Neural cell (in vitro differentiated cells): ENCODE data around the gene NHEJ1. TPM values are rescaled to one million over a fixed set of nuclear protein-coding genes. Genes with fewer than 3 reads are reported as not detected.
"Not testable (repeated sequence)": the region's sequence is repeated elsewhere in the genome, so short reads cannot be mapped to it uniquely, and the experiment has no call there.

Source experiments
- H2AFZ ChIP-seq: fragments of 200-600, 300-800 bp; sonication (generic), shearing (Covaris generic); 2 replicates; pipeline ENCODE4 v1.6.0; 2014; ENCODE audit warnings: low read depth, mild to moderate bottlenecking, antibody characterized with exemption, low read length, moderate library complexity
- H3F3A ChIP-seq: fragments of 200-600 bp; shearing (Covaris generic); 2 replicates; pipeline ENCODE4 v1.6.1; 2016; ENCODE audit warnings: mild to moderate bottlenecking, moderate library complexity, mixed read lengths, antibody characterized with exemption, low read length; ENCODE audit not compliant: insufficient read depth, poor library complexity, severe bottlenecking
- H3K27ac ChIP-seq: fragments of 200-600, 300-800 bp; sonication (generic), shearing (Covaris generic); 2 replicates; pipeline ENCODE4 v1.5.1; 2014; ENCODE audit warnings: mild to moderate bottlenecking, low read length, moderate library complexity
- H3K27me3 ChIP-seq: fragments of 300-800, 200-600 bp; sonication (generic), shearing (Covaris generic); 2 replicates; pipeline ENCODE4 v1.6.0; 2014; ENCODE audit warnings: mild to moderate bottlenecking, low read depth, low read length, moderate library complexity; ENCODE audit not compliant: insufficient read depth
- H3K36me3 ChIP-seq: fragments of 300-800, 200-600 bp; sonication (generic), shearing (Covaris generic); 2 replicates; pipeline ENCODE4 v1.5.1; 2014; ENCODE audit warnings: mild to moderate bottlenecking, antibody characterized with exemption, low read length, moderate library complexity; ENCODE audit not compliant: insufficient read depth
- H3K4me2 ChIP-seq: fragments of 300-800, 200-600 bp; sonication (generic), shearing (Covaris generic); 2 replicates; pipeline ENCODE4 v1.6.0; 2014; ENCODE audit warnings: mild to moderate bottlenecking, low read length
- H3K4me3 ChIP-seq: fragments of 300-800, 200-600 bp; sonication (generic), shearing (Covaris generic); 2 replicates; pipeline ENCODE4 v1.5.1; 2014; ENCODE audit warnings: mild to moderate bottlenecking, low read length, moderate library complexity
- H3K79me2 ChIP-seq: fragments of 200-600 bp; shearing (Covaris generic); replicated peaks from 2 replicates; pipeline ENCODE4 v1.6.0; 2014; ENCODE audit warnings: mild to moderate bottlenecking, low read length, moderate library complexity; ENCODE audit not compliant: insufficient read depth
- H3K9ac ChIP-seq: fragments of 300-800, 200-600 bp; sonication (generic), shearing (Covaris generic); 2 replicates; pipeline ENCODE4 v1.6.1; 2016; ENCODE audit warnings: mild to moderate bottlenecking, low read length, mixed read lengths
- H3K9me2 ChIP-seq: fragments of 200-600 bp; shearing (Covaris generic); 2 replicates; pipeline ENCODE4 v1.6.1; 2016; ENCODE audit warnings: mild to moderate bottlenecking, low read length, mixed read lengths; ENCODE audit not compliant: insufficient read depth
- H3K9me3 ChIP-seq: fragments of 200-600, 300-800 bp; sonication (generic), shearing (Covaris generic); 2 replicates; pipeline ENCODE4 v1.6.1; 2016; ENCODE audit warnings: mild to moderate bottlenecking, mixed run types, low read length, moderate library complexity, mixed read lengths
- H4K20me1 ChIP-seq: fragments of 200-600 bp; shearing (Covaris generic); 2 replicates; pipeline ENCODE4 v1.6.1; 2016; ENCODE audit warnings: mild to moderate bottlenecking, mixed run types; ENCODE audit not compliant: insufficient read depth
- EP300 ChIP-seq: fragments of 450-650 bp; conservative IDR thresholded peaks from 2 replicates; pipeline ENCODE4 v1.6.1; 2014; ENCODE audit warnings: antibody characterized with exemption, mild to moderate bottlenecking, moderate library complexity; ENCODE audit not compliant: poor library complexity, severe bottlenecking
- EZH2 ChIP-seq: fragments of 200-600, 300-800 bp; shearing (Covaris generic), sonication (generic); IDR thresholded peaks from 2 replicates; pipeline ENCODE4 v1.6.1; 2014; ENCODE audit warnings: antibody characterized with exemption, low read length, borderline replicate concordance, mild to moderate bottlenecking; ENCODE audit not compliant: insufficient read depth, poor library complexity, severe bottlenecking
- MXI1 ChIP-seq: fragments of 450-650 bp; conservative IDR thresholded peaks from 2 replicates; pipeline ENCODE4 v1.6.1; 2014; ENCODE audit warnings: antibody characterized with exemption, mild to moderate bottlenecking; ENCODE audit not compliant: poor library complexity, severe bottlenecking
- POLR2AphosphoS5 ChIP-seq: IDR thresholded peaks from 2 replicates; pipeline ENCODE4 v1.6.1; 2012
- RAD21 ChIP-seq: fragments of 450-650 bp; conservative IDR thresholded peaks from 2 replicates; pipeline ENCODE4 v1.6.1; 2014; ENCODE audit warnings: antibody characterized with exemption, mild to moderate bottlenecking, moderate library complexity
- SMC3 ChIP-seq: fragments of 450-650 bp; conservative IDR thresholded peaks from 2 replicates; pipeline ENCODE4 v1.6.1; 2014; ENCODE audit warnings: antibody characterized with exemption, mild to moderate bottlenecking, moderate library complexity; ENCODE audit not compliant: poor library complexity
- TAF1 ChIP-seq: IDR thresholded peaks from 2 replicates; pipeline ENCODE4 v1.6.1; 2012; ENCODE audit warnings: low read depth
- polyA plus RNA-seq: library from polyadenylated mRNA; depleted of rRNA; stranded (reverse); fragments of >200 nt; gene quantifications from 2 replicates; pipeline ENCODE4 v1.2.3, GENCODE V29; 2014
- TF ChIP-seq, protein P1 (sequence below): IDR thresholded peaks from 2 replicates; pipeline ENCODE4 v1.6.1; 2012; ENCODE audit warnings: borderline replicate concordance
- TF ChIP-seq, protein P2 (sequence below): fragments of 450-650 bp; IDR thresholded peaks from 2 replicates; pipeline ENCODE4 v1.5.1; 2014; ENCODE audit warnings: antibody characterized with exemption, mild to moderate bottlenecking, moderate library complexity; ENCODE audit not compliant: poor library complexity, severe bottlenecking

Gene NHEJ1
- polyA plus RNA-seq, 1 donor from 2014 or later: 12.7 TPM

DNA sequence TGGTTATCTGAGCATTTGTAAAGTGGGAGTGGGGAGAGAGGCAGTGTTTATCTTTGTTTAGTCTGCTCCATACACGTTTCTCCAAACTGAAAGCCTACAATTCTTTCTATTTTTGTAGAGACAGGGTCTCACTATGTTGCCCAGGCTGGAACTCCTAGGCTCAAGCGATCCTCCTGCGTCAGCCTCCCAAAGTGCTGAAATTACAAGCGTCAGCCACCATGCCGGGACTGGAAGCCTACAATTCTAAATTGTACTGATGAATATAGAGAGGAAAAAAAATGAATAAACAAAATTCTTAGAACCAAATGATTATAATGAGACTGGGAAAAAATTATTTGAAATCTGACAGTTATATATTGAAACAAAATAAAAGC lies 44.5 kb upstream of the NHEJ1 start:
- no peaks in the 10 kb centered on the region for H3K36me3 ChIP-seq
- no peaks in the 10 kb centered on the region for H3F3A ChIP-seq
- H3K4me2 ChIP-seq: no peak overlapping the region
- no peaks in the 10 kb centered on the region for H3K9me2 ChIP-seq
- H3K27me3 ChIP-seq: no peaks in the 10 kb centered on the region
- no peaks in the 10 kb centered on the region for H4K20me1 ChIP-seq
- TF ChIP-seq SMC3 (no peak), POLR2AphosphoS5 (no peak), MXI1 (no peak), EP300 (no peak), EZH2 (no peak), TAF1 (no peak), RAD21 (no peak)
- TF ChIP-seq, protein P1, sequence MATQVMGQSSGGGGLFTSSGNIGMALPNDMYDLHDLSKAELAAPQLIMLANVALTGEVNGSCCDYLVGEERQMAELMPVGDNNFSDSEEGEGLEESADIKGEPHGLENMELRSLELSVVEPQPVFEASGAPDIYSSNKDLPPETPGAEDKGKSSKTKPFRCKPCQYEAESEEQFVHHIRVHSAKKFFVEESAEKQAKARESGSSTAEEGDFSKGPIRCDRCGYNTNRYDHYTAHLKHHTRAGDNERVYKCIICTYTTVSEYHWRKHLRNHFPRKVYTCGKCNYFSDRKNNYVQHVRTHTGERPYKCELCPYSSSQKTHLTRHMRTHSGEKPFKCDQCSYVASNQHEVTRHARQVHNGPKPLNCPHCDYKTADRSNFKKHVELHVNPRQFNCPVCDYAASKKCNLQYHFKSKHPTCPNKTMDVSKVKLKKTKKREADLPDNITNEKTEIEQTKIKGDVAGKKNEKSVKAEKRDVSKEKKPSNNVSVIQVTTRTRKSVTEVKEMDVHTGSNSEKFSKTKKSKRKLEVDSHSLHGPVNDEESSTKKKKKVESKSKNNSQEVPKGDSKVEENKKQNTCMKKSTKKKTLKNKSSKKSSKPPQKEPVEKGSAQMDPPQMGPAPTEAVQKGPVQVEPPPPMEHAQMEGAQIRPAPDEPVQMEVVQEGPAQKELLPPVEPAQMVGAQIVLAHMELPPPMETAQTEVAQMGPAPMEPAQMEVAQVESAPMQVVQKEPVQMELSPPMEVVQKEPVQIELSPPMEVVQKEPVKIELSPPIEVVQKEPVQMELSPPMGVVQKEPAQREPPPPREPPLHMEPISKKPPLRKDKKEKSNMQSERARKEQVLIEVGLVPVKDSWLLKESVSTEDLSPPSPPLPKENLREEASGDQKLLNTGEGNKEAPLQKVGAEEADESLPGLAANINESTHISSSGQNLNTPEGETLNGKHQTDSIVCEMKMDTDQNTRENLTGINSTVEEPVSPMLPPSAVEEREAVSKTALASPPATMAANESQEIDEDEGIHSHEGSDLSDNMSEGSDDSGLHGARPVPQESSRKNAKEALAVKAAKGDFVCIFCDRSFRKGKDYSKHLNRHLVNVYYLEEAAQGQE: no peak
- TF ChIP-seq, protein P2, sequence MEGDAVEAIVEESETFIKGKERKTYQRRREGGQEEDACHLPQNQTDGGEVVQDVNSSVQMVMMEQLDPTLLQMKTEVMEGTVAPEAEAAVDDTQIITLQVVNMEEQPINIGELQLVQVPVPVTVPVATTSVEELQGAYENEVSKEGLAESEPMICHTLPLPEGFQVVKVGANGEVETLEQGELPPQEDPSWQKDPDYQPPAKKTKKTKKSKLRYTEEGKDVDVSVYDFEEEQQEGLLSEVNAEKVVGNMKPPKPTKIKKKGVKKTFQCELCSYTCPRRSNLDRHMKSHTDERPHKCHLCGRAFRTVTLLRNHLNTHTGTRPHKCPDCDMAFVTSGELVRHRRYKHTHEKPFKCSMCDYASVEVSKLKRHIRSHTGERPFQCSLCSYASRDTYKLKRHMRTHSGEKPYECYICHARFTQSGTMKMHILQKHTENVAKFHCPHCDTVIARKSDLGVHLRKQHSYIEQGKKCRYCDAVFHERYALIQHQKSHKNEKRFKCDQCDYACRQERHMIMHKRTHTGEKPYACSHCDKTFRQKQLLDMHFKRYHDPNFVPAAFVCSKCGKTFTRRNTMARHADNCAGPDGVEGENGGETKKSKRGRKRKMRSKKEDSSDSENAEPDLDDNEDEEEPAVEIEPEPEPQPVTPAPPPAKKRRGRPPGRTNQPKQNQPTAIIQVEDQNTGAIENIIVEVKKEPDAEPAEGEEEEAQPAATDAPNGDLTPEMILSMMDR: no peak
- no peaks in the 10 kb centered on the region for H3K79me2 ChIP-seq
- H3K9ac ChIP-seq: no peak overlapping the region
- no peak overlapping the region for H3K27ac ChIP-seq
- H3K4me3 ChIP-seq: no peak overlapping the region
- H3K9me3 ChIP-seq: no peaks in the 10 kb centered on the region
- H2AFZ ChIP-seq: no peak overlapping the region

DNA sequence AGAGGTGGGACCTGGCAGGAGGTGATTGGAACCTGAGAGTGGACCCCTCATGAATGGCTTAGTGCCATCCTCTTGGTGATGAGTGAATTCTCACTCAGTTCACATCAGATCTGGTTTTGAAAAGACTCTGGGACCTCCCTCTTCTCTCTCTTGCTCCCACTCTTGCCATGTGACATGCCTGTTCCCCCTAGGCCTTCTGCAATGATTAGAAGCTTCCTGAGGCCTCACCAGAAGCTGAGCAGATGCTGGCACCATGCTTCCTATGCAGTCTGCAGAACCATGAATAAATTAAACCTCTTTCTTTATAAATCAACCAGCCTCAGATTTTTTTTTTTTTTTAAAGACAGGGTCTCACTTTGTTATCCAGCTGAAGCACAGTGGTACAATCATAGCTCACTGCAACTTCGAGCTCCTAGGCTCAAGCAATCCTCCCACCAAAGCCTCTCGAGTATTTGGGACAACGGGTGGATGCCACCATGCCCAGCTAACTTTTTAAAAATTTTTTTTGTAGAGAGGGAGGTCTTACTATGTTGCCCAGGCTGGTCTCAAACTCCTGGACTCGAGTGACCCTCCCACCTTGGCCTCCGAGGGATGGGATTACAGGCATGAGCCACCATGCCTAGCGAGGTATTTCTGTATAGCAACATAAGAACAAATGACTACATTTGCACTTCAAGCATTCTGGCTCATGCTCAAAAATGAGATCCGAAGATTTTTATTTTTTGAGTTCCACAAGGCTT lies 44.0 kb upstream of the NHEJ1 start:
- Histone ChIP-seq H3K9me3 (no peaks in the 10 kb centered on the region), H2AFZ (no peak overlapping the region), H3K9ac (no peak overlapping the region), H3F3A (no peaks in the 10 kb centered on the region), H3K9me2 (no peaks in the 10 kb centered on the region), H3K4me3 (no peak overlapping the region), H3K79me2 (no peaks in the 10 kb centered on the region), H3K27ac (no peak overlapping the region), H3K4me2 (no peak overlapping the region), H3K36me3 (no peaks in the 10 kb centered on the region), H3K27me3 (no peaks in the 10 kb centered on the region), H4K20me1 (no peaks in the 10 kb centered on the region)
- TF ChIP-seq EP300: no peak
- TF ChIP-seq POLR2AphosphoS5: no peak

DNA sequence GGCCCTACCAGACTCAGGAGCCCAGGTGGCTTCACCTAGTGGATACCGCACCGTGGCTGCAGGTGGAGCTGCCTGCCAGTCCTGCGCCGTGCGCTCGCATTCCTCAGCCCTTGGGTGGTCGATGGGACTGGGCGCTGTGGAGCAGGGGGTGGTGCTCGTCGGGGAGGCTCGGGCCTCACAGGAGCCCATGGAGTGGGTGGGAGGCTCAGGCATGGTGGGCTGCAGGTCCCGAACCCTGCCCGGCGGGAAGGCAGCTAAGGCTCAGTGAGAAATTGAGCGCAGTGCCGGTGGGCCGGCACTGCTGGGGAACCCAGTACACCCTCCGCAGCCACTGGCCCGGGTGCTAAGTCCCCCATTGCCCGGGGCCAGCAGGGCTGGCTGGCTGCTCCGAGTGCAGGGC lies 40.7 kb upstream of the NHEJ1 start:
- not testable (repeated sequence) for H3K36me3 ChIP-seq, H3K27me3 ChIP-seq, H4K20me1 ChIP-seq, H3F3A ChIP-seq, H3K27ac ChIP-seq, H3K9ac ChIP-seq, H3K79me2 ChIP-seq, H2AFZ ChIP-seq, H3K9me2 ChIP-seq, H3K4me3 ChIP-seq, H3K4me2 ChIP-seq, H3K9me3 ChIP-seq

DNA sequence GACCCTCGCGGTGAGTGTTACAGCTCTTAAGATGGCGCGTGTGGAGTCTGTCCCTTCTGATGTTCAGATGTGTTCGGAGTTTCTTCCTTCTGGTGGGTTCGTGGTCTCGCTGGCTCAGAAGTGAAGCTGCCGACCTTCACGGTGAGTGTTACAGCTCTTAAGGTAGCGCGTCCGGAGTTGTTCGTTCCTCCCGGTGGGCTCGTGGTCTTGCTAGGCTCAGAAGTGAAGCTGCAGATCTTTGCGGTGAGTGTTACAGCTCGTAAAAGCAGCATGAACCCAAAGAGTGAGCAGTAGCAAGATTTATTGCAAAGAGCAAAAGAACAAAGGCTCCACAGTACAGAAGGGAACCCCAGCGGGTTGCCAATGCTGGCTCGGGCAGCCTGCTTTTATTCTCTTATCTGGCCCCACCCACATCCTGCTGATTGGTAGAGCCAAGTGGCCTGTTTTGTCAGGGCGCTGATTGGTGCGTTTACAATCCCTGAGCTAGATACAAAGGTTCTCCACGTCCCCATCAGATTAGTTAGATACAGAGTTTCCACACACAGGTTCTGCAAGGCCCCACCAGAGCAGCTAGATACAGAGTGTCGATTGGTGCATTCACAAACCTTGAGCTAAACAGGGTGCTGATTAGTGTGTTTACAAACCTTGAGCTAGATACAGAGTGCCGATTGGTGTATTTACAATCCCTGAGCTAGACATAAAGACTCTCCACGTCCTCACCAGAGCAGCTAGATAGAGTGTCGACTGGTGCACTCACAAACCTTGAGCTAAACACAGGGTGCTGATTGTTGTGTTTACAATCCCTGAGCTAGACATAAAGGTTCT lies 40.1 kb upstream of the NHEJ1 start:
- H3K36me3 ChIP-seq, H3K9ac ChIP-seq, H3K9me2 ChIP-seq, H3K4me3 ChIP-seq, H3K9me3 ChIP-seq, H3K79me2 ChIP-seq, H2AFZ ChIP-seq, H3K27ac ChIP-seq, H3F3A ChIP-seq, H4K20me1 ChIP-seq, H3K27me3 ChIP-seq, H3K4me2 ChIP-seq: not testable (repeated sequence)
